CD4-positive, alpha-beta T cell (primary cell): ENCODE measurements around the gene ULK4. TPM values are rescaled to one million over a fixed set of nuclear protein-coding genes. Genes with fewer than 3 reads are reported as not detected.

Experiments
- ATAC-seq: fragments of 200-7000 bp; cut with Tn5 transposase; one replicate; pipeline ENCODE4 v1.10.0; 2022; ENCODE audit warnings: mild to moderate bottlenecking; ENCODE audit not compliant: poor library complexity
- CTCF ChIA-PET: fragments of 350-600 bp; sonication (Branson Sonifier 250); formaldehyde crosslinking; loops from one replicate; lab custom pipeline; 2021; ENCODE audit warnings: antibody characterized with exemption, inconsistent platforms; lab: Charles Lee
- POLR2A ChIA-PET: fragments of 350-600 bp; sonication (Branson Sonifier 250); formaldehyde crosslinking; loops from one replicate; lab custom pipeline; 2021; ENCODE audit warnings: antibody characterized with exemption, inconsistent platforms; lab: Charles Lee
- DNase-seq, 14 experiments: peaks; one replicate each; pipeline ENCODE4 v3.0.0-alpha.2; 2013 to 2020; ENCODE audit warnings: mixed read lengths in 2 of 14
- H3K27ac ChIP-seq, 2 donors: one replicate each; pipeline versions ENCODE4 v1.5.1 to v1.7.0; 2013; ENCODE audit warnings: low read length in 2 of 2, low read depth in 1 of 2, mild to moderate bottlenecking in 1 of 2
- H3K27me3 ChIP-seq, 2 experiments: 1 replicate in 1 of 2; 2 replicates in 1 of 2; pipeline versions ENCODE4 v1.6.1 to v1.7.0; 2013; ENCODE audit warnings: low read length in 2 of 2, control low read depth in 1 of 2, mild to moderate bottlenecking in 1 of 2, moderate library complexity in 1 of 2; ENCODE audit not compliant: insufficient read depth in 2 of 2, control insufficient read depth in 1 of 2
- H3K36me3 ChIP-seq: one replicate; pipeline ENCODE4 v1.6.1; 2013; ENCODE audit warnings: low read length, control low read depth; ENCODE audit not compliant: insufficient read depth
- H3K4me1 ChIP-seq: one replicate; pipeline ENCODE4 v1.6.1; 2013; ENCODE audit warnings: low read length, control low read depth; ENCODE audit not compliant: insufficient read depth
- H3K4me3 ChIP-seq: one replicate; pipeline ENCODE4 v1.5.1; 2013; ENCODE audit warnings: mild to moderate bottlenecking, low read length, moderate library complexity
- H3K9me3 ChIP-seq, 2 experiments: 1 replicate in 1 of 2; 2 replicates in 1 of 2; pipeline versions ENCODE4 v1.6.1 to v1.7.0; 2013; ENCODE audit warnings: low read length in 2 of 2, mild to moderate bottlenecking in 2 of 2, control low read depth in 1 of 2, moderate library complexity in 1 of 2; ENCODE audit not compliant: control insufficient read depth in 1 of 2, insufficient read depth in 1 of 2
- H3K27ac Mint-ChIP-seq: one replicate; pipeline ENCODE4 v1.8.0; 2020; ENCODE audit warnings: mixed read lengths
- H3K27me3 Mint-ChIP-seq: one replicate; pipeline ENCODE4 v1.8.0; 2021; ENCODE audit warnings: mixed read lengths
- H3K36me3 Mint-ChIP-seq: one replicate; pipeline ENCODE4 v1.8.0; 2021; ENCODE audit warnings: low read depth, mixed read lengths
- H3K4me1 Mint-ChIP-seq: one replicate; pipeline ENCODE4 v1.8.0; 2021; ENCODE audit warnings: low read depth, mixed read lengths
- H3K4me3 Mint-ChIP-seq: one replicate; pipeline ENCODE4 v1.8.0; 2020; ENCODE audit warnings: mild to moderate bottlenecking, mixed read lengths
- H3K9me3 Mint-ChIP-seq: one replicate; pipeline ENCODE4 v1.8.0; 2020; ENCODE audit warnings: mixed read lengths
- CTCF ChIP-seq: fragments of 200-600 bp; IDR thresholded peaks from one replicate; pipeline ENCODE4 v1.8.0; 2022; ENCODE audit warnings: antibody characterized with exemption, mild to moderate bottlenecking
- intact Hi-C, 2 experiments: fragments of 100-400 bp; cut with DNase I in 1 of 2; cut with micrococcal nuclease in 1 of 2; formaldehyde crosslinking; loops; one replicate each; pipeline versions ENCODE4 v1.15.1 to v1.9.0; 2023 to 2025; cut with DNase I, micrococcal nuclease
- total RNA-seq, 174 experiments: library from RNA in 2 of 174; stranded (reverse) in 2 of 174; gene quantifications; one replicate each; pipeline ENCODE4 v1.2.3 and lab custom pipeline; 2021 to 2026

The ULK4 gene
- total RNA-seq, 2 experiments from 2014 or later = 23.8 to 28.6 TPM

- Mint-ChIP-seq H3K4me1 (no peaks in the 10 kb centered on the region), H3K27me3 (no peaks in the 10 kb centered on the region), H3K4me3 (no peak overlapping the region), H3K36me3 (no peaks in the 10 kb centered on the region), H3K9me3 (no peaks in the 10 kb centered on the region), H3K27ac (no peak overlapping the region)
- Histone ChIP-seq H3K4me1 (no peaks in the 10 kb centered on the region), H3K36me3 (no peaks in the 10 kb centered on the region), H3K4me3 (no peak overlapping the region), H3K27ac (no peak overlapping the region), H3K27me3 (no peaks in the 10 kb centered on the region), H3K9me3 (no peaks in the 10 kb centered on the region)
- CTCF ChIA-PET = no interaction called here
- TF ChIP-seq CTCF = no peak
- POLR2A ChIA-PET = no interaction called here
- ATAC-seq (no peak), DNase-seq (no peak)
- intact Hi-C loops = no loop called here
Measured at GRCh38 chr3:41297750-41298149, 664.2 kb downstream of the ULK4 start.

GRCh38 chr3:41296556-41296955, 665.3 kb downstream of the ULK4 start:
- no peak for TF ChIP-seq CTCF
- H3K4me3 Mint-ChIP-seq = no peak overlapping the region
- Histone ChIP-seq H3K4me3 (no peak overlapping the region), H3K27me3 (no peaks in the 10 kb centered on the region), H3K27ac (no peak overlapping the region), H3K36me3 (no peaks in the 10 kb centered on the region), H3K4me1 (no peaks in the 10 kb centered on the region), H3K9me3 (no peaks in the 10 kb centered on the region)
- no peaks in the 10 kb centered on the region for H3K36me3 Mint-ChIP-seq
- intact Hi-C loops = no loop called here
- ChIA-PET CTCF (no interaction called here), POLR2A (no interaction called here)
- no peak overlapping the region for H3K27ac Mint-ChIP-seq
- no peak for ATAC-seq
- DNase-seq = no peak
- no peaks in the 10 kb centered on the region for H3K27me3 Mint-ChIP-seq
- no peaks in the 10 kb centered on the region for H3K9me3 Mint-ChIP-seq
- no peaks in the 10 kb centered on the region for H3K4me1 Mint-ChIP-seq

- Histone ChIP-seq H3K27ac (no peak overlapping the region), H3K36me3 (no peaks in the 10 kb centered on the region), H3K27me3 (no peaks in the 10 kb centered on the region), H3K4me3 (no peak overlapping the region), H3K9me3 (no peaks in the 10 kb centered on the region), H3K4me1 (no peaks in the 10 kb centered on the region)
- H3K36me3 Mint-ChIP-seq = no peaks in the 10 kb centered on the region
- intact Hi-C loops = no loop called here
- no peak for DNase-seq
- H3K4me3 Mint-ChIP-seq = no peak overlapping the region
- TF ChIP-seq CTCF = no peak
- no peaks in the 10 kb centered on the region for H3K9me3 Mint-ChIP-seq
- CTCF ChIA-PET = no interaction called here
- H3K4me1 Mint-ChIP-seq = no peaks in the 10 kb centered on the region
- ATAC-seq = no peak
- no peak overlapping the region for H3K27ac Mint-ChIP-seq
- POLR2A ChIA-PET = no interaction called here
- no peaks in the 10 kb centered on the region for H3K27me3 Mint-ChIP-seq
Measured at GRCh38 chr3:41295740-41296139, 666.2 kb downstream of the ULK4 start.
